H9 (cell line): ENCODE measurements around the gene MARCHF3. TPM values are rescaled to one million over a fixed set of nuclear protein-coding genes. Genes with fewer than 3 reads are reported as not detected.

Experiments
- DNase-seq: peaks from one replicate; pipeline ENCODE4 v3.0.0-alpha.2; 2017
- H2AFZ ChIP-seq: one replicate; pipeline ENCODE4 v1.6.1; 2013; ENCODE audit warnings: mild to moderate bottlenecking, low read length, control low read depth, moderate library complexity
- H2AK5ac ChIP-seq: 2 replicates; pipeline ENCODE4 v1.6.1; 2013; ENCODE audit warnings: low read length, control low read depth, mixed read lengths; ENCODE audit not compliant: insufficient read length
- H2BK120ac ChIP-seq: one replicate; pipeline ENCODE4 v1.6.1; 2013; ENCODE audit warnings: low read depth, mild to moderate bottlenecking, low read length, control low read depth, inconsistent platforms; ENCODE audit not compliant: poor library complexity, severe bottlenecking
- H2BK12ac ChIP-seq: 2 replicates; pipeline ENCODE4 v1.6.1; 2013; ENCODE audit warnings: low read length, control low read depth, mixed read lengths, low read depth; ENCODE audit not compliant: insufficient read length
- H2BK15ac ChIP-seq: 2 replicates; pipeline ENCODE4 v1.6.1; 2013; ENCODE audit warnings: low read depth, low read length, control low read depth
- H2BK20ac ChIP-seq: one replicate; pipeline ENCODE4 v1.6.1; 2013; ENCODE audit warnings: low read depth, mild to moderate bottlenecking, low read length, control low read depth, inconsistent platforms; ENCODE audit not compliant: poor library complexity, severe bottlenecking
- H2BK5ac ChIP-seq: 2 replicates; pipeline ENCODE4 v1.6.1; 2013; ENCODE audit warnings: low read length, control low read depth, mixed read lengths; ENCODE audit not compliant: insufficient read length
- H3K14ac ChIP-seq: 2 replicates; pipeline ENCODE4 v1.6.1; 2013; ENCODE audit warnings: low read length, control low read depth; ENCODE audit not compliant: insufficient read depth
- H3K18ac ChIP-seq: 2 replicates; pipeline ENCODE4 v1.6.1; 2013; ENCODE audit warnings: low read depth, mild to moderate bottlenecking, mixed read lengths, low read length, control low read depth; ENCODE audit not compliant: insufficient read length
- H3K23ac ChIP-seq: 2 replicates; pipeline ENCODE4 v1.6.1; 2013; ENCODE audit warnings: low read length, control low read depth, mixed read lengths, low read depth; ENCODE audit not compliant: insufficient read length
- H3K23me2 ChIP-seq: 2 replicates; pipeline ENCODE4 v1.6.1; 2013; ENCODE audit warnings: low read depth, mild to moderate bottlenecking, mixed read lengths, low read length, control low read depth; ENCODE audit not compliant: insufficient read length, poor library complexity, severe bottlenecking
- H3K27ac ChIP-seq: 2 replicates; pipeline ENCODE4 v1.5.1; 2013; ENCODE audit warnings: low read length, control low read depth, mixed read lengths, low read depth; ENCODE audit not compliant: insufficient read length
- H3K27me3 ChIP-seq: 2 replicates; pipeline ENCODE4 v1.6.1; 2013; ENCODE audit warnings: low read length, control low read depth, inconsistent platforms; ENCODE audit not compliant: insufficient read depth
- H3K4ac ChIP-seq: 2 replicates; pipeline ENCODE4 v1.6.1; 2013; ENCODE audit warnings: low read depth, mild to moderate bottlenecking, control low read depth, inconsistent platforms, low read length, moderate library complexity
- H3K4me1 ChIP-seq: 2 replicates; pipeline ENCODE4 v1.6.1; 2013; ENCODE audit warnings: low read length, control low read depth, inconsistent platforms; ENCODE audit not compliant: insufficient read depth
- H3K4me2 ChIP-seq: 2 replicates; pipeline ENCODE4 v1.6.1; 2013; ENCODE audit warnings: low read length, control low read depth, mixed read lengths; ENCODE audit not compliant: insufficient read length, insufficient read depth
- H3K56ac ChIP-seq: 2 replicates; pipeline ENCODE4 v1.6.1; 2013; ENCODE audit warnings: low read depth, mild to moderate bottlenecking, mixed read lengths, low read length, control low read depth; ENCODE audit not compliant: insufficient read length
- H3K79me1 ChIP-seq: 2 replicates; pipeline ENCODE4 v1.6.1; 2013; ENCODE audit warnings: low read depth, mild to moderate bottlenecking, moderate library complexity, low read length, control low read depth, inconsistent platforms; ENCODE audit not compliant: insufficient read depth, poor library complexity, severe bottlenecking
- H3K79me2 ChIP-seq: 2 replicates; pipeline ENCODE4 v1.6.1; 2013; ENCODE audit warnings: low read length, control low read depth, inconsistent platforms; ENCODE audit not compliant: insufficient read depth
- H3K9ac ChIP-seq: 2 replicates; pipeline ENCODE4 v1.6.1; 2013; ENCODE audit warnings: low read length, control low read depth, mixed read lengths; ENCODE audit not compliant: insufficient read length; ENCODE audit errors: extremely low read depth
- H3K9me3 ChIP-seq: one replicate; pipeline ENCODE4 v1.6.1; 2013; ENCODE audit warnings: low read depth, low read length, inconsistent platforms; ENCODE audit not compliant: control insufficient read depth
- H3T11ph ChIP-seq: one replicate; pipeline ENCODE4 v1.6.1; 2013; ENCODE audit warnings: mild to moderate bottlenecking, low read length, control low read depth, inconsistent platforms
- H4K20me1 ChIP-seq: one replicate; pipeline ENCODE4 v1.6.1; 2013; ENCODE audit not compliant: control insufficient read depth, insufficient read length, insufficient read depth
- H4K5ac ChIP-seq: 2 replicates; pipeline ENCODE4 v1.6.1; 2013; ENCODE audit warnings: low read depth, mild to moderate bottlenecking, mixed read lengths, low read length, control low read depth; ENCODE audit not compliant: insufficient read length
- H4K8ac ChIP-seq: replicated peaks from 2 replicates; pipeline ENCODE4 v1.6.1; 2013; ENCODE audit warnings: low read length, control low read depth, mixed read lengths, low read depth; ENCODE audit not compliant: insufficient read length
- H4K91ac ChIP-seq: 2 replicates; pipeline ENCODE4 v1.6.1; 2013; ENCODE audit warnings: low read depth, mild to moderate bottlenecking, moderate library complexity, mixed read lengths, low read length, control low read depth; ENCODE audit not compliant: insufficient read length
- H3K27ac Mint-ChIP-seq, 3 experiments: 2 replicates in 2 of 3; 3 replicates in 1 of 3; pipeline ENCODE4 v1.8.0; 2020 to 2021; ENCODE audit warnings: mixed read lengths in 3 of 3, mild to moderate bottlenecking in 1 of 3, moderate library complexity in 1 of 3
- H3K27me3 Mint-ChIP-seq: 2 replicates; pipeline ENCODE4 v1.8.0; 2021; ENCODE audit warnings: low read depth, mild to moderate bottlenecking, moderate library complexity, mixed read lengths
- H3K36me3 Mint-ChIP-seq, 3 experiments: 2 replicates in 2 of 3; 3 replicates in 1 of 3; pipeline ENCODE4 v1.8.0; 2020 to 2021; ENCODE audit warnings: low read depth in 3 of 3, mixed read lengths in 3 of 3; ENCODE audit not compliant: insufficient read depth in 1 of 3
- H3K4me1 Mint-ChIP-seq, 2 experiments: 2 replicates each; pipeline ENCODE4 v1.8.0; 2020; ENCODE audit warnings: mixed read lengths in 2 of 2
- H3K4me3 Mint-ChIP-seq, 2 experiments: 2 replicates in 1 of 2; 3 replicates in 1 of 2; pipeline ENCODE4 v1.8.0; 2020 to 2021; ENCODE audit warnings: mild to moderate bottlenecking in 2 of 2, mixed read lengths in 2 of 2, moderate library complexity in 1 of 2
- H3K9me3 Mint-ChIP-seq, 2 experiments: 2 replicates in 1 of 2; 3 replicates in 1 of 2; pipeline ENCODE4 v1.8.0; 2020; ENCODE audit warnings: mild to moderate bottlenecking in 2 of 2, mixed read lengths in 2 of 2, moderate library complexity in 1 of 2
- whole genome bisulfite sequencing: extraction: QIAGEN DNeasy Blood & Tissue Kit; methylation state at CpG from one replicate; pipeline ENCODE4 v1.1.7; 2013; ENCODE audit warnings: missing lambda C conversion rate, low lambda C conversion rate, mixed read lengths; ENCODE audit not compliant: insufficient read length; ENCODE audit errors: extremely low coverage; 5-methylcytosine and 5-hydroxymethylcytosine counted together
- total RNA-seq: library from RNA; stranded (reverse); gene quantifications from 2 replicates; pipeline ENCODE4 v1.2.1, GENCODE V29; 2021
- TF ChIP-seq, protein P1 (sequence below): fragments of 200-600 bp; sonication (generic); conservative IDR thresholded peaks from 3 replicates; pipeline ENCODE4 v1.8.0; 2021; ENCODE audit warnings: antibody characterized with exemption, mild to moderate bottlenecking

MARCHF3 gene
- total RNA-seq, 1 experiment from 2014 or later, result 17.7 TPM

DNA sequence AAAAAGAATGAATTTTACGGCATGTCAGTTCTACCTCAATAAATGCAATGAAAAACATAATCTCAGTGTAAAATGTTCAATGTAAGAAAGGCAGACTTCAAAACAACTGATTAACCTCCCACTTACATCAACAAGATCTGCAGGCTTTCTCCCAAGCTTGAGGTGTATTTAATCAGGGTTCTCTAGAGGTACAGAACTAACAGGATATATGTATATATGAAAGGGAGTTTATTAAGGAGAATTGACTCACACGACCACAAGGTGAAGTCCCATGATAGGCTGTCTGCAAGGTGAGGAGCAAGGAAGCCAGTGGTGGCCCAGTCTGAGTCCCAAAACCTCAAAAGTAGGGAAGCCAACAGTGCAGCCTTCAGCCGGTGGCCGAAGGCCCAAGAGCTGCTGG, 35.9 kb downstream of the MARCHF3 start:
- peaks cover 0 to 4% of the 10 kb centered on the region in 2 experiments; a peak in 2 of 4 replicates for H3K4me1 Mint-ChIP-seq
- H3K56ac ChIP-seq, result no peak overlapping the region
- no peak overlapping the region for H4K91ac ChIP-seq
- no CpG with 5 or more reads among the region's 4 CpGs for WGBS
- no peak overlapping the region for H3K14ac ChIP-seq
- no peak overlapping the region for H2BK5ac ChIP-seq
- peaks cover 0 to 3% of the 10 kb centered on the region in 2 experiments; a peak in 3 of 5 replicates for H3K9me3 Mint-ChIP-seq
- no peaks in the 10 kb centered on the region; the same call in 1 of the 2 replicates for H3K79me2 ChIP-seq
- H2BK20ac ChIP-seq, result no peak overlapping the region
- no peak overlapping the region for H3K4me3 Mint-ChIP-seq
- H3K27me3 ChIP-seq, result no peaks in the 10 kb centered on the region
- H3K27ac Mint-ChIP-seq, result no peak overlapping the region
- no peaks in the 10 kb centered on the region for H3K27me3 Mint-ChIP-seq
- H3K18ac ChIP-seq, result no peak overlapping the region
- H3K4me2 ChIP-seq, result no peak overlapping the region
- no peak overlapping the region for H2BK120ac ChIP-seq
- no peaks in the 10 kb centered on the region for H4K20me1 ChIP-seq
- H3K4me1 ChIP-seq, result no peaks in the 10 kb centered on the region; the same call in 1 of the 2 replicates
- no peaks in the 10 kb centered on the region for H3K79me1 ChIP-seq
- H3K23me2 ChIP-seq, result no peaks in the 10 kb centered on the region
- no peak overlapping the region for H2AK5ac ChIP-seq
- H4K5ac ChIP-seq, result no peak overlapping the region
- TF ChIP-seq, protein P1, sequence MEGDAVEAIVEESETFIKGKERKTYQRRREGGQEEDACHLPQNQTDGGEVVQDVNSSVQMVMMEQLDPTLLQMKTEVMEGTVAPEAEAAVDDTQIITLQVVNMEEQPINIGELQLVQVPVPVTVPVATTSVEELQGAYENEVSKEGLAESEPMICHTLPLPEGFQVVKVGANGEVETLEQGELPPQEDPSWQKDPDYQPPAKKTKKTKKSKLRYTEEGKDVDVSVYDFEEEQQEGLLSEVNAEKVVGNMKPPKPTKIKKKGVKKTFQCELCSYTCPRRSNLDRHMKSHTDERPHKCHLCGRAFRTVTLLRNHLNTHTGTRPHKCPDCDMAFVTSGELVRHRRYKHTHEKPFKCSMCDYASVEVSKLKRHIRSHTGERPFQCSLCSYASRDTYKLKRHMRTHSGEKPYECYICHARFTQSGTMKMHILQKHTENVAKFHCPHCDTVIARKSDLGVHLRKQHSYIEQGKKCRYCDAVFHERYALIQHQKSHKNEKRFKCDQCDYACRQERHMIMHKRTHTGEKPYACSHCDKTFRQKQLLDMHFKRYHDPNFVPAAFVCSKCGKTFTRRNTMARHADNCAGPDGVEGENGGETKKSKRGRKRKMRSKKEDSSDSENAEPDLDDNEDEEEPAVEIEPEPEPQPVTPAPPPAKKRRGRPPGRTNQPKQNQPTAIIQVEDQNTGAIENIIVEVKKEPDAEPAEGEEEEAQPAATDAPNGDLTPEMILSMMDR, result no peak
- no peak overlapping the region for H4K8ac ChIP-seq
- no peak overlapping the region for H3K23ac ChIP-seq
- H3K36me3 Mint-ChIP-seq, result peaks cover 4 to 6% (median 4%) of the 10 kb centered on the region in 3 experiments; a peak in 3 of 7 replicates
- H3K9ac ChIP-seq, result no peak overlapping the region
- no peak overlapping the region for H2AFZ ChIP-seq
- H2BK15ac ChIP-seq, result no peak overlapping the region
- no peaks in the 10 kb centered on the region for H3K9me3 ChIP-seq
- DNase-seq, result no peak
- no peak overlapping the region for H2BK12ac ChIP-seq
- no peak overlapping the region for H3T11ph ChIP-seq
- no peak overlapping the region for H3K27ac ChIP-seq
- H3K4ac ChIP-seq, result no peak overlapping the region
